HCT116 (cell line): ENCODE data around the gene WAPL.

ENCODE experiments used
- CEBPB ChIP-seq: IDR thresholded peaks from 2 replicates; pipeline ENCODE4 v1.6.1; 2012; ENCODE audit warnings: low read depth
- CTCF ChIP-seq, 3 experiments: fragments of 200-600 bp in 1 of 3; sonication (generic) in 1 of 3; IDR thresholded peaks in 2 of 3; conservative IDR thresholded peaks in 1 of 3; 2 replicates each; pipeline ENCODE4 v1.5.1; 2012 to 2017; ENCODE audit warnings: low read depth in 2 of 3, low read length in 2 of 3, antibody characterized with exemption in 1 of 3, borderline replicate concordance in 1 of 3, control low read depth in 1 of 3, mild to moderate bottlenecking in 1 of 3, mixed read lengths in 1 of 3, mixed run types in 1 of 3, moderate library complexity in 1 of 3; ENCODE audit not compliant: insufficient read depth in 1 of 3
- ELF1 ChIP-seq: IDR thresholded peaks from 2 replicates; pipeline ENCODE4 v1.6.1; 2012; ENCODE audit warnings: low read depth, borderline replicate concordance
- EZH2 ChIP-seq: fragments of 200-600 bp; sonication (generic); IDR thresholded peaks from 2 replicates; pipeline ENCODE4 v1.6.1; 2017; ENCODE audit warnings: antibody characterized with exemption, mixed run types
- JUND ChIP-seq: IDR thresholded peaks from 2 replicates; pipeline ENCODE4 v1.6.1; 2012
- MAX ChIP-seq: IDR thresholded peaks from 2 replicates; pipeline ENCODE4 v1.6.1; 2012
- POLR2A ChIP-seq: IDR thresholded peaks from 2 replicates; pipeline ENCODE4 v1.7.0; 2011; ENCODE audit warnings: borderline replicate concordance; ENCODE audit not compliant: insufficient read depth, insufficient read length; ENCODE audit errors: extremely low read depth
- POLR2AphosphoS5 ChIP-seq: IDR thresholded peaks from 2 replicates; pipeline ENCODE4 v1.6.1; 2011; ENCODE audit warnings: mild to moderate bottlenecking, low read depth, low read length, moderate library complexity
- RAD21 ChIP-seq: IDR thresholded peaks from 2 replicates; pipeline ENCODE4 v1.6.1; 2012; ENCODE audit warnings: low read depth, mild to moderate bottlenecking
- REST ChIP-seq: IDR thresholded peaks from 2 replicates; pipeline ENCODE4 v1.6.1; 2012; ENCODE audit warnings: low read depth
- SIN3A ChIP-seq: IDR thresholded peaks from 2 replicates; pipeline ENCODE4 v1.6.1; 2012; ENCODE audit warnings: low read depth
- TCF7L2 ChIP-seq: IDR thresholded peaks from 2 replicates; pipeline ENCODE4 v1.7.0; 2011; ENCODE audit warnings: borderline replicate concordance, inconsistent platforms; ENCODE audit not compliant: insufficient read depth, insufficient read length; ENCODE audit errors: extremely low read depth
- ZFX ChIP-seq: fragments of 450-650 bp; IDR thresholded peaks from 2 replicates; pipeline ENCODE4 v1.6.1; 2017
- TF ChIP-seq, protein P1 (sequence below): IDR thresholded peaks from 2 replicates; pipeline ENCODE4 v1.6.1; 2012

DNA sequence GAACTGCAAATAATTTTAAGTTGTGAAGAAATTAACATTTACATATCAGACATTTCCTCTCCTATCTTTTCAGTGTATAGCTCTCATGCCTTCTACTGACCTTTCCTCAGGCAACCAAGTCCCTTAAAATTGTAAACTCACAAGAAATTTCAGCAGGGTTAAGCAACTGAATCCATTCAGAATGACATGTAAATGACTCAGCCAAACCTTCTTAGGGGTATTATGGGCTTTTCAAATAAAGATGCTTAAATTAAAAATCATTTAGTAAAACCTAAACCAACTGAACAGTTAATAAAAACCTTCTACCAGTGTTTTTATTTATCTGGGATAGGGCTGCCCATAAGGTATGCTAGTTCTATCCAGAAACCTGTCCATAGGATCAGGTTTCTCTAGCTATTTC, 20.7 kb downstream of the WAPL start:
- TF ChIP-seq CTCF (IDR thresholded peaks at IDR 0.05 in 2 of 3, conservative IDR thresholded peaks at IDR 0.05 in 1 of 3; ENCODE audit: borderline replicate concordance in 1 of 3, insufficient read depth in 1 of 3, low read depth in 2 of 3, low read length in 2 of 3) (no peak), CEBPB (no peak), POLR2AphosphoS5 (no peak), ZFX (no peak), POLR2A (no peak), REST (no peak), ELF1 (no peak), TCF7L2 (no peak), MAX (no peak), EZH2 (no peak), RAD21 (no peak), SIN3A (no peak), JUND (no peak)
- TF ChIP-seq, protein P1, sequence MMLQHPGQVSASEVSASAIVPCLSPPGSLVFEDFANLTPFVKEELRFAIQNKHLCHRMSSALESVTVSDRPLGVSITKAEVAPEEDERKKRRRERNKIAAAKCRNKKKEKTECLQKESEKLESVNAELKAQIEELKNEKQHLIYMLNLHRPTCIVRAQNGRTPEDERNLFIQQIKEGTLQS, result no peak
